ENCODE data around the gene PAAF1. TPM values are rescaled to one million over a fixed set of nuclear protein-coding genes. Genes with fewer than 3 reads are reported as not detected.

Gene PAAF1
- total and polyA plus RNA-seq, 4 donors: 10.2 to 23.3 (median 13.9) TPM

- Histone ChIP-seq H3K27ac (ENCODE audit: low read depth in 1 of 2, low read length in 1 of 2) (no peak overlapping the region), H3K4me1 (ENCODE audit: control insufficient read depth in 5 of 5, insufficient read depth in 5 of 5, low read length in 5 of 5) (no peaks in the 10 kb centered on the region), H3K9ac (ENCODE audit: insufficient read depth in 1 of 2, low read length in 2 of 2) (no peak overlapping the region), H3K9me3 (ENCODE audit: control insufficient read depth in 4 of 4, insufficient read depth in 3 of 4, low read length in 3 of 4) (no peaks in the 10 kb centered on the region), H3K4me3 (no peak overlapping the region), H3K36me3 (ENCODE audit: control insufficient read depth in 4 of 4, insufficient read depth in 4 of 4, low read length in 4 of 4) (peaks cover 15 to 23% (median 19%) of the 10 kb centered on the region in 4 donors), H3K27me3 (ENCODE audit: control insufficient read depth in 3 of 3, insufficient read depth in 3 of 3, low read length in 2 of 3) (no peaks in the 10 kb centered on the region)
- ATAC-seq (ENCODE audit: insufficient read depth, low FRiP score): no peak
- no peak for TF ChIP-seq CTCF (IDR thresholded peaks at IDR 0.05; ENCODE audit: control extremely low read depth, extremely low read depth)
- WGBS, 2 donors: 96 to 98% methylated on average over 4 of the region's 4 CpGs
- DNase-seq: no peak
Observed at GRCh38 chr11:73921180-73921579, 44.4 kb downstream of the PAAF1 start.

- H3K4me3 ChIP-seq: no peak overlapping the region
- ATAC-seq (ENCODE audit: insufficient read depth, low FRiP score): no peak
- peaks cover 7 to 23% (median 21%) of the 10 kb centered on the region in 4 donors for H3K36me3 ChIP-seq (ENCODE audit: control insufficient read depth in 4 of 4, insufficient read depth in 4 of 4, low read length in 4 of 4)
- no peak overlapping the region for H3K27ac ChIP-seq (ENCODE audit: low read depth in 1 of 2, low read length in 1 of 2)
- no peak for DNase-seq
- 97 to 99% methylated on average over 2 of the region's 2 CpGs for WGBS, 2 donors
- H3K4me1 ChIP-seq (ENCODE audit: control insufficient read depth in 5 of 5, insufficient read depth in 5 of 5, low read length in 5 of 5): peaks cover 0 to 3% (median 0%) of the 10 kb centered on the region in 5 donors
- H3K9ac ChIP-seq (ENCODE audit: insufficient read depth in 1 of 2, low read length in 2 of 2): no peak overlapping the region
- TF ChIP-seq CTCF (IDR thresholded peaks at IDR 0.05; ENCODE audit: control extremely low read depth, extremely low read depth): no peak
- no peaks in the 10 kb centered on the region for H3K27me3 ChIP-seq (ENCODE audit: control insufficient read depth in 3 of 3, insufficient read depth in 3 of 3, low read length in 2 of 3)
- H3K9me3 ChIP-seq (ENCODE audit: control insufficient read depth in 4 of 4, insufficient read depth in 3 of 4, low read length in 3 of 4): no peaks in the 10 kb centered on the region
Observed at GRCh38 chr11:73929388-73929787, 52.6 kb downstream of the PAAF1 start.

GRCh38 chr11:73931039-73931645 is 54.3 kb downstream of the PAAF1 start:
- WGBS, 2 donors: 69 to 72% methylated on average over 7 of the region's 7 CpGs
- H3K27ac ChIP-seq (ENCODE audit: low read depth in 1 of 2, low read length in 1 of 2): no peak overlapping the region
- peaks cover 7 to 21% (median 20%) of the 10 kb centered on the region in 4 donors for H3K36me3 ChIP-seq (ENCODE audit: control insufficient read depth in 4 of 4, insufficient read depth in 4 of 4, low read length in 4 of 4)
- ATAC-seq (ENCODE audit: insufficient read depth, low FRiP score) (no peak), DNase-seq (peak in 2 of 3 donors; percentile 36 to 45)
- H3K4me3 ChIP-seq: no peak overlapping the region
- no peak for TF ChIP-seq CTCF (IDR thresholded peaks at IDR 0.05; ENCODE audit: control extremely low read depth, extremely low read depth)
- H3K4me1 ChIP-seq (ENCODE audit: control insufficient read depth in 5 of 5, insufficient read depth in 5 of 5, low read length in 5 of 5): peaks cover 0 to 3% (median 0%) of the 10 kb centered on the region in 5 donors
- no peaks in the 10 kb centered on the region for H3K27me3 ChIP-seq (ENCODE audit: control insufficient read depth in 3 of 3, insufficient read depth in 3 of 3, low read length in 2 of 3)
- no peak overlapping the region for H3K9ac ChIP-seq (ENCODE audit: insufficient read depth in 1 of 2, low read length in 2 of 2)
- H3K9me3 ChIP-seq (ENCODE audit: control insufficient read depth in 4 of 4, insufficient read depth in 3 of 4, low read length in 3 of 4): no peaks in the 10 kb centered on the region

- Histone ChIP-seq H3K9ac (ENCODE audit: insufficient read depth in 1 of 2, low read length in 2 of 2) (no peak overlapping the region), H3K36me3 (ENCODE audit: control insufficient read depth in 4 of 4, insufficient read depth in 4 of 4, low read length in 4 of 4) (peaks cover 4 to 19% (median 16%) of the 10 kb centered on the region in 4 donors), H3K4me1 (ENCODE audit: control insufficient read depth in 5 of 5, insufficient read depth in 5 of 5, low read length in 5 of 5) (peaks cover 0 to 3% (median 0%) of the 10 kb centered on the region in 5 donors), H3K4me3 (no peak overlapping the region), H3K9me3 (ENCODE audit: control insufficient read depth in 4 of 4, insufficient read depth in 3 of 4, low read length in 3 of 4) (no peaks in the 10 kb centered on the region), H3K27ac (ENCODE audit: low read depth in 1 of 2, low read length in 1 of 2) (no peak overlapping the region), H3K27me3 (ENCODE audit: control insufficient read depth in 3 of 3, insufficient read depth in 3 of 3, low read length in 2 of 3) (no peaks in the 10 kb centered on the region)
- no peak for TF ChIP-seq CTCF (IDR thresholded peaks at IDR 0.05; ENCODE audit: control extremely low read depth, extremely low read depth)
- 94 to 97% methylated on average over 6 of the region's 6 CpGs for whole genome bisulfite sequencing, 2 donors
- DNase-seq (no peak), ATAC-seq (ENCODE audit: insufficient read depth, low FRiP score) (no peak)
Observed at GRCh38 chr11:73931951-73932350, 55.2 kb downstream of the PAAF1 start.

All from lung (tissue), 12 donors.